Breast epithelium (tissue), 3 donors: ENCODE data around the gene MYO5A.

Experiments
- CTCF ChIP-seq, 3 donors: fragments of 450-650 bp; IDR thresholded peaks; one replicate each; pipeline ENCODE4 v1.5.1; 2016 to 2017; ENCODE audit warnings: antibody characterized with exemption in 3 of 3, mild to moderate bottlenecking in 3 of 3, moderate library complexity in 3 of 3
- POLR2A ChIP-seq: fragments of 450-650 bp; IDR thresholded peaks from one replicate; pipeline ENCODE4 v1.6.1; 2016; ENCODE audit warnings: antibody characterized with exemption, mild to moderate bottlenecking, moderate library complexity
- POLR2AphosphoS5 ChIP-seq, 3 donors: sonication (generic); formaldehyde crosslinking; IDR thresholded peaks; one replicate each; pipeline ENCODE4 v1.6.1; 2017; ENCODE audit warnings: antibody characterized with exemption in 3 of 3

GRCh38 chr15:52492132-52492531, 36.5 kb downstream of the MYO5A start:
- TF ChIP-seq CTCF (IDR thresholded peaks at IDR 0.05) (no peak), POLR2AphosphoS5 (IDR thresholded peaks at IDR 0.05) (no peak), POLR2A (no peak)
